HCT116 (cell line): Measurements from ENCODE around the gene BBX. TPM values are rescaled to one million over a fixed set of nuclear protein-coding genes. Genes with fewer than 3 reads are reported as not detected.

Experiments
- ATAC-seq: fragments of 200-7000 bp; cut with Tn5 transposase; 2 replicates; pipeline ENCODE4 v1.9.1; 2020; ENCODE audit warnings: mild to moderate bottlenecking, moderate library complexity
- BruUV-seq: library from RNA; stranded (reverse); fragments of 400-500 nt; replicated peaks from 2 replicates; lab custom pipeline; 2021; lab: Mats Ljungman, UMichigan
- CTCF ChIA-PET: fragments of 300-600 bp; sonication (Branson Sonifier 250); formaldehyde crosslinking; loops from one replicate; lab custom pipeline; 2021; ENCODE audit warnings: antibody characterized with exemption; lab: Charles Lee
- POLR2A ChIA-PET: fragments of 300-600, 350-600 bp; sonication (Branson Sonifier 250); formaldehyde crosslinking; loops from one replicate; lab custom pipeline; 2021; ENCODE audit warnings: antibody characterized with exemption; lab: Charles Lee
- RAD21 ChIA-PET, 2 experiments: fragments of 300-600 bp; sonication (Branson Sonifier 250); formaldehyde crosslinking; loops; one replicate each; lab custom pipeline; 2023; ENCODE audit warnings: low total read pairs in 2 of 2; ENCODE audit not compliant: uncharacterized antibody in 2 of 2, unreplicated experiment in 2 of 2, low non-redundant PET in 1 of 2; lab: Charles Lee
- DNase-seq: peaks from one replicate; pipeline ENCODE4 v3.0.0-alpha.2; 2010; ENCODE audit warnings: low read depth, low spot score
- H2AFZ ChIP-seq: fragments of 200-600 bp; shearing (Covaris generic), sonication (generic); 2 replicates; pipeline ENCODE4 v1.6.1; 2017; ENCODE audit warnings: low read depth, mixed run types, mixed read lengths, antibody characterized with exemption, low read length; ENCODE audit not compliant: poor library complexity, severe bottlenecking
- H3K27ac ChIP-seq: 2 replicates; pipeline ENCODE4 v1.5.1; 2012; ENCODE audit warnings: low read depth, low read length
- H3K27me3 ChIP-seq: fragments of 200-600 bp; sonication (generic); 2 replicates; pipeline ENCODE4 v1.6.1; 2016; ENCODE audit warnings: mixed run types, low read length, mixed read lengths; ENCODE audit not compliant: insufficient read depth
- H3K36me3 ChIP-seq, 2 experiments: fragments of 200-500 bp in 1 of 2; fragments of 200-600 bp in 1 of 2; sonication (Bioruptor generic) in 1 of 2; sonication (generic) in 1 of 2; 2 replicates each; pipeline versions ENCODE4 v1.5.1 to v1.6.1; 2014 to 2016; ENCODE audit warnings: low read length in 2 of 2, inconsistent platforms in 1 of 2, mixed read lengths in 1 of 2, mixed run types in 1 of 2; ENCODE audit not compliant: insufficient read depth in 2 of 2, control insufficient read depth in 1 of 2
- H3K4me1 ChIP-seq, 2 experiments: fragments of 200-600 bp in 1 of 2; sonication (generic) in 1 of 2; 2 replicates each; pipeline versions ENCODE4 v1.5.1 to v1.6.1; 2012 to 2017; ENCODE audit warnings: low read length in 2 of 2, inconsistent platforms in 1 of 2, mild to moderate bottlenecking in 1 of 2, mixed read lengths in 1 of 2, mixed run types in 1 of 2, moderate library complexity in 1 of 2; ENCODE audit not compliant: insufficient read depth in 2 of 2, control insufficient read depth in 1 of 2
- H3K4me2 ChIP-seq: fragments of 200-600 bp; sonication (generic); 2 replicates; pipeline ENCODE4 v1.6.1; 2017; ENCODE audit warnings: mixed run types, low read length, mixed read lengths
- H3K4me3 ChIP-seq, 2 experiments: fragments of 200-600 bp in 1 of 2; sonication (generic) in 1 of 2; replicated peaks in 1 of 2; 2 replicates each; pipeline ENCODE4 v1.5.1; 2011 to 2016; ENCODE audit warnings: low read length in 2 of 2, control low read depth in 1 of 2, low read depth in 1 of 2, mild to moderate bottlenecking in 1 of 2, mixed read lengths in 1 of 2, mixed run types in 1 of 2
- H3K79me2 ChIP-seq: fragments of 200-600 bp; sonication (generic); 2 replicates; pipeline ENCODE4 v1.6.1; 2017; ENCODE audit warnings: mild to moderate bottlenecking, mixed run types, low read length, moderate library complexity, mixed read lengths; ENCODE audit not compliant: insufficient read depth
- H3K9ac ChIP-seq: fragments of 200-600 bp; sonication (generic); 2 replicates; pipeline ENCODE4 v1.6.1; 2016; ENCODE audit warnings: low read length, mixed read lengths
- H3K9me2 ChIP-seq: fragments of 200-600 bp; sonication (generic), shearing (Covaris generic); 2 replicates; pipeline ENCODE4 v1.6.1; 2017; ENCODE audit warnings: mixed run types, mild to moderate bottlenecking, moderate library complexity; ENCODE audit not compliant: insufficient read depth
- H3K9me3 ChIP-seq, 2 experiments: fragments of 200-500 bp in 1 of 2; fragments of 200-600 bp in 1 of 2; sonication (Bioruptor generic) in 1 of 2; sonication (generic) in 1 of 2; 2 replicates each; pipeline ENCODE4 v1.6.1; 2014 to 2017; ENCODE audit warnings: low read length in 2 of 2, mixed read lengths in 2 of 2, inconsistent platforms in 1 of 2, low read depth in 1 of 2, mild to moderate bottlenecking in 1 of 2, mixed run types in 1 of 2, moderate library complexity in 1 of 2; ENCODE audit not compliant: control insufficient read depth in 1 of 2, insufficient read depth in 1 of 2
- H4K20me1 ChIP-seq: fragments of 200-600 bp; sonication (generic), shearing (Covaris generic); 2 replicates; pipeline ENCODE4 v1.6.1; 2017; ENCODE audit warnings: mixed run types, mild to moderate bottlenecking, moderate library complexity; ENCODE audit not compliant: insufficient read depth
- CBX3 ChIP-seq: IDR thresholded peaks from 2 replicates; pipeline ENCODE4 v1.6.1; 2012; ENCODE audit warnings: low read depth
- CEBPB ChIP-seq: IDR thresholded peaks from 2 replicates; pipeline ENCODE4 v1.6.1; 2012; ENCODE audit warnings: low read depth
- ELF1 ChIP-seq: IDR thresholded peaks from 2 replicates; pipeline ENCODE4 v1.6.1; 2012; ENCODE audit warnings: low read depth, borderline replicate concordance
- EZH2 ChIP-seq: fragments of 200-600 bp; sonication (generic); IDR thresholded peaks from 2 replicates; pipeline ENCODE4 v1.6.1; 2017; ENCODE audit warnings: antibody characterized with exemption, mixed run types
- EZH2phosphoT487 ChIP-seq: fragments of 200-600 bp; IDR thresholded peaks from 2 replicates; pipeline ENCODE4 v1.6.1; 2018; ENCODE audit warnings: antibody characterized with exemption, borderline replicate concordance
- FOSL1 ChIP-seq: IDR thresholded peaks from 2 replicates; pipeline ENCODE4 v1.6.1; 2012; ENCODE audit warnings: low read depth
- JUND ChIP-seq: IDR thresholded peaks from 2 replicates; pipeline ENCODE4 v1.6.1; 2012
- POLR2AphosphoS5 ChIP-seq: IDR thresholded peaks from 2 replicates; pipeline ENCODE4 v1.6.1; 2011; ENCODE audit warnings: mild to moderate bottlenecking, low read depth, low read length, moderate library complexity
- RAD21 ChIP-seq: IDR thresholded peaks from 2 replicates; pipeline ENCODE4 v1.6.1; 2012; ENCODE audit warnings: low read depth, mild to moderate bottlenecking
- SIN3A ChIP-seq: IDR thresholded peaks from 2 replicates; pipeline ENCODE4 v1.6.1; 2012; ENCODE audit warnings: low read depth
- SRF ChIP-seq: IDR thresholded peaks from 2 replicates; pipeline ENCODE4 v1.6.1; 2012; ENCODE audit warnings: low read depth
- TCF7L2 ChIP-seq: IDR thresholded peaks from 2 replicates; pipeline ENCODE4 v1.7.0; 2011; ENCODE audit warnings: borderline replicate concordance, inconsistent platforms; ENCODE audit not compliant: insufficient read depth, insufficient read length; ENCODE audit errors: extremely low read depth
- YY1 ChIP-seq: IDR thresholded peaks from 2 replicates; pipeline ENCODE4 v1.6.1; 2011; ENCODE audit warnings: low read length, low read depth, moderate library complexity, mild to moderate bottlenecking; ENCODE audit not compliant: insufficient replicate concordance; ENCODE audit errors: extremely low read depth
- ZNF274 ChIP-seq: fragments of 200-500 bp; sonication (Bioruptor generic); IDR thresholded peaks from 2 replicates; pipeline ENCODE4 v1.6.1; 2014; ENCODE audit warnings: mild to moderate bottlenecking, low read depth, low read length, inconsistent platforms
- intact Hi-C: fragments of 100-400 bp; cut with micrococcal nuclease; formaldehyde crosslinking; loops from 2 replicates; pipeline ENCODE4 v1.10.0; 2022
- total RNA-seq: library from RNA; stranded (reverse); gene quantifications from one replicate; pipeline ENCODE4 v1.2.1, GENCODE V29; 2021; ENCODE audit not compliant: unreplicated experiment
- TF ChIP-seq, protein P1 (sequence below): IDR thresholded peaks from 2 replicates; pipeline ENCODE4 v1.6.1; 2012; ENCODE audit warnings: low read depth
- TF ChIP-seq, protein P2 (sequence below): IDR thresholded peaks from 2 replicates; pipeline ENCODE4 v1.6.1; 2012
- TF ChIP-seq, protein P3 (sequence below): IDR thresholded peaks from 2 replicates; pipeline ENCODE4 v1.6.1; 2012
- TF ChIP-seq, protein P4 (sequence below), 3 experiments: fragments of 200-600 bp in 1 of 3; sonication (generic) in 1 of 3; IDR thresholded peaks in 2 of 3; conservative IDR thresholded peaks in 1 of 3; 2 replicates each; pipeline ENCODE4 v1.5.1; 2012 to 2017; ENCODE audit warnings: low read depth in 2 of 3, low read length in 2 of 3, antibody characterized with exemption in 1 of 3, borderline replicate concordance in 1 of 3, control low read depth in 1 of 3, mild to moderate bottlenecking in 1 of 3, mixed read lengths in 1 of 3, mixed run types in 1 of 3, moderate library complexity in 1 of 3; ENCODE audit not compliant: insufficient read depth in 1 of 3

The BBX gene
- total RNA-seq, 1 experiment from 2014 or later: 55.6 TPM

DNA sequence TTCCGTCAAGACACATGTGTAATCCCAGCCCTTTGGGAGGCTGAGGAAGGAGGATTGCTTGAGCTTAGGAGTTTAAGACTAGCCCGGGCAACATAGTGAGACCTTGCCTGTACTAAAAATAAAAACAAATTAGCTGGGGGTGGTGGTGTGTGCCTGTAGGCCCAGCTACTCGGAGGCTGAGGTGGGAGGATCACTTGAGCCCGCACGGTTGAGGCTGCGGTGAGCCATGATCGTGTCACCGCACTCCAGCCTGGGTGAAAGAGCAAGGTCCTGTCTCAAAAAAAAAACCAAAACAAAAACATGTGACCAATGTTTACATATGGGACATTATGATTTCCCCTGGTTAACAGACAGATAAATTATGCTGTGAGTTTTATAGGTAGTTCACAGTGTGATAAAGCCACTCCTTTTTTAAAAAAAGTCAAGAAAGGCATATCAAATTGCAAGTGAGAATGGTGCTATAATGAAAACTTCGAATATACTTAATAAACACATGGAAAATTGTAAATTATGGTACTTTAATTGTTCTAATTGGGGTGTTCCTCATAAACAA lies 9.2 kb downstream of the BBX start:
- Histone ChIP-seq H4K20me1 (no peaks in the 10 kb centered on the region), H3K4me2 (no peak overlapping the region), H3K27ac (no peak overlapping the region), H3K9me2 (no peaks in the 10 kb centered on the region), H3K9me3 (no peaks in the 10 kb centered on the region), H3K4me1 (no peaks in the 10 kb centered on the region), H3K9ac (no peak overlapping the region), H3K36me3 (no peaks in the 10 kb centered on the region; a peak in 1 of 4 replicates), H3K4me3 (no peak overlapping the region), H3K27me3 (no peaks in the 10 kb centered on the region), H3K79me2 (peaks cover 43% of the 10 kb centered on the region), H2AFZ (no peak overlapping the region)
- DNase-seq: no peak
- ChIA-PET CTCF (no interaction called here), POLR2A (interaction anchor here (0.8 kb wide), 1 partner anchor 7 kb away, joined by 3 read pairs; no protein-coding TSS in a partner anchor), RAD21 (interaction anchor here in 1 of 2 experiments (1.5 kb wide), 1 partner anchor 261 kb away, joined by 4 read pairs; no protein-coding TSS in a partner anchor)
- TF ChIP-seq YY1: no peak
- TF ChIP-seq JUND: no peak
- TF ChIP-seq CEBPB: no peak
- TF ChIP-seq, protein P1, sequence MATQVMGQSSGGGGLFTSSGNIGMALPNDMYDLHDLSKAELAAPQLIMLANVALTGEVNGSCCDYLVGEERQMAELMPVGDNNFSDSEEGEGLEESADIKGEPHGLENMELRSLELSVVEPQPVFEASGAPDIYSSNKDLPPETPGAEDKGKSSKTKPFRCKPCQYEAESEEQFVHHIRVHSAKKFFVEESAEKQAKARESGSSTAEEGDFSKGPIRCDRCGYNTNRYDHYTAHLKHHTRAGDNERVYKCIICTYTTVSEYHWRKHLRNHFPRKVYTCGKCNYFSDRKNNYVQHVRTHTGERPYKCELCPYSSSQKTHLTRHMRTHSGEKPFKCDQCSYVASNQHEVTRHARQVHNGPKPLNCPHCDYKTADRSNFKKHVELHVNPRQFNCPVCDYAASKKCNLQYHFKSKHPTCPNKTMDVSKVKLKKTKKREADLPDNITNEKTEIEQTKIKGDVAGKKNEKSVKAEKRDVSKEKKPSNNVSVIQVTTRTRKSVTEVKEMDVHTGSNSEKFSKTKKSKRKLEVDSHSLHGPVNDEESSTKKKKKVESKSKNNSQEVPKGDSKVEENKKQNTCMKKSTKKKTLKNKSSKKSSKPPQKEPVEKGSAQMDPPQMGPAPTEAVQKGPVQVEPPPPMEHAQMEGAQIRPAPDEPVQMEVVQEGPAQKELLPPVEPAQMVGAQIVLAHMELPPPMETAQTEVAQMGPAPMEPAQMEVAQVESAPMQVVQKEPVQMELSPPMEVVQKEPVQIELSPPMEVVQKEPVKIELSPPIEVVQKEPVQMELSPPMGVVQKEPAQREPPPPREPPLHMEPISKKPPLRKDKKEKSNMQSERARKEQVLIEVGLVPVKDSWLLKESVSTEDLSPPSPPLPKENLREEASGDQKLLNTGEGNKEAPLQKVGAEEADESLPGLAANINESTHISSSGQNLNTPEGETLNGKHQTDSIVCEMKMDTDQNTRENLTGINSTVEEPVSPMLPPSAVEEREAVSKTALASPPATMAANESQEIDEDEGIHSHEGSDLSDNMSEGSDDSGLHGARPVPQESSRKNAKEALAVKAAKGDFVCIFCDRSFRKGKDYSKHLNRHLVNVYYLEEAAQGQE: no peak
- no peak for TF ChIP-seq FOSL1
- no peak for TF ChIP-seq SIN3A
- no peak for TF ChIP-seq SRF
- no peak for TF ChIP-seq EZH2phosphoT487
- TF ChIP-seq, protein P2, sequence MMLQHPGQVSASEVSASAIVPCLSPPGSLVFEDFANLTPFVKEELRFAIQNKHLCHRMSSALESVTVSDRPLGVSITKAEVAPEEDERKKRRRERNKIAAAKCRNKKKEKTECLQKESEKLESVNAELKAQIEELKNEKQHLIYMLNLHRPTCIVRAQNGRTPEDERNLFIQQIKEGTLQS: no peak
- TF ChIP-seq ELF1: no peak
- no peak for TF ChIP-seq EZH2
- TF ChIP-seq, protein P3, sequence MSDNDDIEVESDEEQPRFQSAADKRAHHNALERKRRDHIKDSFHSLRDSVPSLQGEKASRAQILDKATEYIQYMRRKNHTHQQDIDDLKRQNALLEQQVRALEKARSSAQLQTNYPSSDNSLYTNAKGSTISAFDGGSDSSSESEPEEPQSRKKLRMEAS: no peak
- TF ChIP-seq TCF7L2: no peak
- no peak for TF ChIP-seq POLR2AphosphoS5
- TF ChIP-seq ZNF274: no peak
- TF ChIP-seq CBX3: no peak
- TF ChIP-seq, protein P4, sequence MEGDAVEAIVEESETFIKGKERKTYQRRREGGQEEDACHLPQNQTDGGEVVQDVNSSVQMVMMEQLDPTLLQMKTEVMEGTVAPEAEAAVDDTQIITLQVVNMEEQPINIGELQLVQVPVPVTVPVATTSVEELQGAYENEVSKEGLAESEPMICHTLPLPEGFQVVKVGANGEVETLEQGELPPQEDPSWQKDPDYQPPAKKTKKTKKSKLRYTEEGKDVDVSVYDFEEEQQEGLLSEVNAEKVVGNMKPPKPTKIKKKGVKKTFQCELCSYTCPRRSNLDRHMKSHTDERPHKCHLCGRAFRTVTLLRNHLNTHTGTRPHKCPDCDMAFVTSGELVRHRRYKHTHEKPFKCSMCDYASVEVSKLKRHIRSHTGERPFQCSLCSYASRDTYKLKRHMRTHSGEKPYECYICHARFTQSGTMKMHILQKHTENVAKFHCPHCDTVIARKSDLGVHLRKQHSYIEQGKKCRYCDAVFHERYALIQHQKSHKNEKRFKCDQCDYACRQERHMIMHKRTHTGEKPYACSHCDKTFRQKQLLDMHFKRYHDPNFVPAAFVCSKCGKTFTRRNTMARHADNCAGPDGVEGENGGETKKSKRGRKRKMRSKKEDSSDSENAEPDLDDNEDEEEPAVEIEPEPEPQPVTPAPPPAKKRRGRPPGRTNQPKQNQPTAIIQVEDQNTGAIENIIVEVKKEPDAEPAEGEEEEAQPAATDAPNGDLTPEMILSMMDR (IDR thresholded peaks at IDR 0.05 in 2 of 3, conservative IDR thresholded peaks at IDR 0.05 in 1 of 3; ENCODE audit: borderline replicate concordance in 1 of 3, insufficient read depth in 1 of 3, low read depth in 2 of 3, low read length in 2 of 3): no peak
- no peak for TF ChIP-seq RAD21
- ATAC-seq: no peak
- intact Hi-C loops: no loop called here
- BruUV-seq: no TSS peak
